A549 (cell line): Measurements from ENCODE around the gene PLEKHA3. TPM values are rescaled to one million over a fixed set of nuclear protein-coding genes. Genes with fewer than 3 reads are reported as not detected.

ENCODE experiments used
- ATAC-seq, 2 experiments: fragments of 200-7000 bp in 1 of 2; fragments of >200 bp in 1 of 2; cut with Nextera tagmentation in 1 of 2; cut with Tn5 transposase in 1 of 2; 3 replicates each; pipeline versions ENCODE4 v1.8.0 to v1.9.1; 2018 to 2020; ENCODE audit warnings: mild to moderate bottlenecking in 1 of 2, moderate library complexity in 1 of 2
- CTCF ChIA-PET: fragments of 300-600 bp; sonication (Branson Sonifier 250); formaldehyde crosslinking; extraction: SDS; loops from one replicate; lab custom pipeline; 2021; ENCODE audit warnings: antibody characterized with exemption, inconsistent platforms; lab: Yijun Ruan, JAX
- POLR2A ChIA-PET: fragments of 350-600 bp; formaldehyde crosslinking; extraction: SDS; loops from one replicate; lab custom pipeline; 2021; ENCODE audit warnings: antibody characterized with exemption, inconsistent platforms; lab: Yijun Ruan, JAX
- DNase-seq, 2 experiments: peaks; one replicate each; pipeline versions ENCODE4 v3.0.0 to v3.0.0-alpha.2; 2011 to 2016; ENCODE audit warnings: low read depth in 1 of 2, low spot score in 1 of 2
- FAIRE-seq: peaks from 2 replicates; lab custom pipeline; 2011; peaks lifted over from hg19 to GRCh38; lab: Jason Lieb, UNC
- H3K27ac ChIP-seq, 2 experiments: fragments of >200 bp; sonication (Bioruptor Twin); formaldehyde crosslinking; 3 replicates each; pipeline ENCODE4 v1.5.1; 2016 to 2017
- H3K4me1 ChIP-seq: fragments of >200 bp; sonication (Bioruptor Twin); formaldehyde crosslinking; 3 replicates; pipeline ENCODE4 v1.6.1; 2016
- H3K4me2 ChIP-seq: fragments of >200 bp; sonication (Bioruptor Twin); formaldehyde crosslinking; 3 replicates; pipeline ENCODE4 v1.6.1; 2016
- H3K4me3 ChIP-seq: fragments of >200 bp; sonication (Bioruptor Twin); formaldehyde crosslinking; 3 replicates; pipeline ENCODE4 v1.5.1; 2016
- H3K9me3 ChIP-seq: fragments of >200 bp; sonication (Bioruptor Twin); formaldehyde crosslinking; 3 replicates; pipeline ENCODE4 v1.6.1; 2016
- CHD4 ChIP-seq: fragments of 200-600 bp; sonication (generic); IDR thresholded peaks from 2 replicates; pipeline ENCODE4 v1.6.1; 2016; ENCODE audit warnings: antibody characterized with exemption, mild to moderate bottlenecking, borderline replicate concordance
- ESRRA ChIP-seq: fragments of 150-350 bp; IDR thresholded peaks from 2 replicates; pipeline ENCODE4 v1.6.1; 2014; ENCODE audit warnings: mild to moderate bottlenecking, low read length, borderline replicate concordance
- GATA3 ChIP-seq: IDR thresholded peaks from 2 replicates; pipeline ENCODE4 v1.6.1; 2012; ENCODE audit warnings: borderline replicate concordance
- HEYL ChIP-seq: fragments of 250-450 bp; sonication (Bioruptor Pico); IDR thresholded peaks from 2 replicates; pipeline ENCODE4 v1.8.0; 2021; ENCODE audit warnings: mild to moderate bottlenecking, moderate library complexity
- HOXB13 ChIP-seq: fragments of 250-450 bp; sonication (Bioruptor Pico); IDR thresholded peaks from 2 replicates; pipeline ENCODE4 v1.5.0; 2020; ENCODE audit warnings: low read depth, mild to moderate bottlenecking, moderate library complexity
- KDM1A ChIP-seq: fragments of 200-600 bp; sonication (generic); IDR thresholded peaks from 2 replicates; pipeline ENCODE4 v1.6.1; 2016; ENCODE audit warnings: low read depth, mild to moderate bottlenecking
- KDM5A ChIP-seq: fragments of 200-600 bp; sonication (generic); IDR thresholded peaks from 2 replicates; pipeline ENCODE4 v1.6.1; 2016; ENCODE audit warnings: antibody characterized with exemption, mild to moderate bottlenecking
- PHF8 ChIP-seq: fragments of 200-600 bp; sonication (generic); IDR thresholded peaks from 2 replicates; pipeline ENCODE4 v1.6.1; 2016; ENCODE audit warnings: low read depth, mild to moderate bottlenecking, antibody characterized with exemption, moderate library complexity, borderline replicate concordance
- RCOR1 ChIP-seq: fragments of 150-350 bp; IDR thresholded peaks from 2 replicates; pipeline ENCODE4 v1.6.1; 2014; ENCODE audit warnings: antibody characterized with exemption, low read length, low read depth
- SREBF2 ChIP-seq: fragments of 450-650 bp; IDR thresholded peaks from 2 replicates; pipeline ENCODE4 v1.6.1; 2014; ENCODE audit warnings: mild to moderate bottlenecking, moderate library complexity
- TP53 ChIP-seq: fragments of 250-450 bp; sonication (Bioruptor Pico); IDR thresholded peaks from 2 replicates; pipeline ENCODE4 v1.5.0; 2021; ENCODE audit warnings: mild to moderate bottlenecking, moderate library complexity
- ZC3H11A ChIP-seq: fragments of 450-650 bp; IDR thresholded peaks from 2 replicates; pipeline ENCODE4 v1.6.1; 2014; ENCODE audit warnings: antibody characterized with exemption, mild to moderate bottlenecking
- ZSCAN20 ChIP-seq: fragments of 250-450 bp; sonication (Bioruptor Pico); IDR thresholded peaks from 2 replicates; pipeline ENCODE4 v1.8.0; 2022; ENCODE audit warnings: mild to moderate bottlenecking, moderate library complexity
- WGBS: methylation state at CpG from one replicate; pipeline ENCODE4 v1.1.6; 2017; ENCODE audit errors: missing lambda C conversion rate; 5-methylcytosine and 5-hydroxymethylcytosine counted together
- polyA plus RNA-seq, 4 experiments: library from polyadenylated mRNA; depleted of rRNA in 3 of 4; stranded (reverse); fragments of >200 nt; fragmentation: RNase III in 1 of 4; extraction: RNeasy Plus Mini Kit Qiagen cat#74134 plus additional on column Dnase treatment in 1 of 4; gene quantifications; 2 replicates in 3 of 4; 3 replicates in 1 of 4; pipeline ENCODE4 v1.2.3, GENCODE V29; 2011 to 2017
- TF ChIP-seq, protein P1 (sequence below): fragments of >200 bp; sonication (Bioruptor Twin); formaldehyde crosslinking; IDR thresholded peaks from 2 replicates; pipeline ENCODE4 v1.6.1; 2016
- TF ChIP-seq, protein P2 (sequence below): IDR thresholded peaks from 2 replicates; pipeline ENCODE4 v1.6.1; 2012; ENCODE audit warnings: low read depth, borderline replicate concordance
- TF ChIP-seq, protein P3 (sequence below): fragments of 200-600 bp; sonication (generic); IDR thresholded peaks from 2 replicates; pipeline ENCODE4 v1.6.1; 2016; ENCODE audit warnings: antibody characterized with exemption, mild to moderate bottlenecking, moderate library complexity
- TF ChIP-seq, protein P4 (sequence below): fragments of 150-350 bp; IDR thresholded peaks from 2 replicates; pipeline ENCODE4 v1.6.1; 2014; ENCODE audit warnings: low read depth, mild to moderate bottlenecking, low read length
- TF ChIP-seq, protein P5 (sequence below): fragments of 250-450 bp; sonication (Bioruptor Pico); IDR thresholded peaks from 2 replicates; pipeline ENCODE4 v1.5.0; 2021; ENCODE audit warnings: mild to moderate bottlenecking, moderate library complexity, borderline replicate concordance
- TF ChIP-seq, protein P6 (sequence below): fragments of >200 bp; sonication (Bioruptor Twin); formaldehyde crosslinking; IDR thresholded peaks from 3 replicates; pipeline ENCODE4 v1.6.1; 2016
- TF ChIP-seq, protein P7 (sequence below): fragments of >200 bp; sonication (Bioruptor Twin); formaldehyde crosslinking; IDR thresholded peaks from 3 replicates; pipeline ENCODE4 v1.5.1; 2016

The PLEKHA3 gene
- polyA plus RNA-seq, 2 of the 4 experiments (the other 2 are of a cell fraction), result 9.6 to 47.4 TPM

DNA sequence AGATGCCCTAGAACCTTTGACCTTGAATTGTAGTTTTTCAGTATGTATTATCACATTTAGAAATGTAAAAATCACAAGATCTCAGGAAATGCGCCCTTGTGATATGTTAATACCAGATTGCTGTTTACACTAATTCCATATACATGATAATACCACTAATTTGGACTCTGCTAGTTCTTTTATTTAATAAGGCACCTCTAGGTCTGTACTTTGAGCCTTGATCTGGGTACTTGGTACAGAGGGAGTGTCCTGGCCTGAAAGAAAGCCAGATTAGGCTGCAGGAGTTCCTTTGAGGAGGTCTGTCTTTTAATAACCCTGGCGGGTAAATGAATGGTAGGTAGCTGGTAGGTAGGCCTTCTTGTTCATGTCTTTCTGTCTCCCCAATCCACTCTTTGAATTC lies 26.3 kb downstream of the PLEKHA3 start:
- Histone ChIP-seq H3K9me3 (no peaks in the 10 kb centered on the region), H3K4me2 (no peak overlapping the region), H3K27ac (no peak overlapping the region), H3K4me3 (no peak overlapping the region)
- CTCF ChIA-PET, result no interaction called here
- POLR2A ChIA-PET, result no interaction called here
- ATAC-seq, result no peak
- TF ChIP-seq, protein P1, sequence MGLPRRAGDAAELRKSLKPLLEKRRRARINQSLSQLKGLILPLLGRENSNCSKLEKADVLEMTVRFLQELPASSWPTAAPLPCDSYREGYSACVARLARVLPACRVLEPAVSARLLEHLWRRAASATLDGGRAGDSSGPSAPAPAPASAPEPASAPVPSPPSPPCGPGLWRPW, result no peak
- TF ChIP-seq PHF8, result no peak
- TF ChIP-seq, protein P2, sequence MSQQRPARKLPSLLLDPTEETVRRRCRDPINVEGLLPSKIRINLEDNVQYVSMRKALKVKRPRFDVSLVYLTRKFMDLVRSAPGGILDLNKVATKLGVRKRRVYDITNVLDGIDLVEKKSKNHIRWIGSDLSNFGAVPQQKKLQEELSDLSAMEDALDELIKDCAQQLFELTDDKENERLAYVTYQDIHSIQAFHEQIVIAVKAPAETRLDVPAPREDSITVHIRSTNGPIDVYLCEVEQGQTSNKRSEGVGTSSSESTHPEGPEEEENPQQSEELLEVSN, result no peak
- TF ChIP-seq GATA3, result no peak
- no peak for TF ChIP-seq TP53
- no peak for TF ChIP-seq ZC3H11A
- TF ChIP-seq, protein P3, sequence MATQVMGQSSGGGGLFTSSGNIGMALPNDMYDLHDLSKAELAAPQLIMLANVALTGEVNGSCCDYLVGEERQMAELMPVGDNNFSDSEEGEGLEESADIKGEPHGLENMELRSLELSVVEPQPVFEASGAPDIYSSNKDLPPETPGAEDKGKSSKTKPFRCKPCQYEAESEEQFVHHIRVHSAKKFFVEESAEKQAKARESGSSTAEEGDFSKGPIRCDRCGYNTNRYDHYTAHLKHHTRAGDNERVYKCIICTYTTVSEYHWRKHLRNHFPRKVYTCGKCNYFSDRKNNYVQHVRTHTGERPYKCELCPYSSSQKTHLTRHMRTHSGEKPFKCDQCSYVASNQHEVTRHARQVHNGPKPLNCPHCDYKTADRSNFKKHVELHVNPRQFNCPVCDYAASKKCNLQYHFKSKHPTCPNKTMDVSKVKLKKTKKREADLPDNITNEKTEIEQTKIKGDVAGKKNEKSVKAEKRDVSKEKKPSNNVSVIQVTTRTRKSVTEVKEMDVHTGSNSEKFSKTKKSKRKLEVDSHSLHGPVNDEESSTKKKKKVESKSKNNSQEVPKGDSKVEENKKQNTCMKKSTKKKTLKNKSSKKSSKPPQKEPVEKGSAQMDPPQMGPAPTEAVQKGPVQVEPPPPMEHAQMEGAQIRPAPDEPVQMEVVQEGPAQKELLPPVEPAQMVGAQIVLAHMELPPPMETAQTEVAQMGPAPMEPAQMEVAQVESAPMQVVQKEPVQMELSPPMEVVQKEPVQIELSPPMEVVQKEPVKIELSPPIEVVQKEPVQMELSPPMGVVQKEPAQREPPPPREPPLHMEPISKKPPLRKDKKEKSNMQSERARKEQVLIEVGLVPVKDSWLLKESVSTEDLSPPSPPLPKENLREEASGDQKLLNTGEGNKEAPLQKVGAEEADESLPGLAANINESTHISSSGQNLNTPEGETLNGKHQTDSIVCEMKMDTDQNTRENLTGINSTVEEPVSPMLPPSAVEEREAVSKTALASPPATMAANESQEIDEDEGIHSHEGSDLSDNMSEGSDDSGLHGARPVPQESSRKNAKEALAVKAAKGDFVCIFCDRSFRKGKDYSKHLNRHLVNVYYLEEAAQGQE, result no peak
- TF ChIP-seq, protein P4, sequence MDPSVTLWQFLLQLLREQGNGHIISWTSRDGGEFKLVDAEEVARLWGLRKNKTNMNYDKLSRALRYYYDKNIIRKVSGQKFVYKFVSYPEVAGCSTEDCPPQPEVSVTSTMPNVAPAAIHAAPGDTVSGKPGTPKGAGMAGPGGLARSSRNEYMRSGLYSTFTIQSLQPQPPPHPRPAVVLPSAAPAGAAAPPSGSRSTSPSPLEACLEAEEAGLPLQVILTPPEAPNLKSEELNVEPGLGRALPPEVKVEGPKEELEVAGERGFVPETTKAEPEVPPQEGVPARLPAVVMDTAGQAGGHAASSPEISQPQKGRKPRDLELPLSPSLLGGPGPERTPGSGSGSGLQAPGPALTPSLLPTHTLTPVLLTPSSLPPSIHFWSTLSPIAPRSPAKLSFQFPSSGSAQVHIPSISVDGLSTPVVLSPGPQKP, result no peak
- TF ChIP-seq KDM5A, result no peak
- TF ChIP-seq, all 56 proteins: peak for 0
- no peak for FAIRE-seq
- no peaks in the 10 kb centered on the region for H3K4me1 ChIP-seq
- WGBS, result 98% methylated on average over 2 of the region's 2 CpGs
- no peak for DNase-seq

DNA sequence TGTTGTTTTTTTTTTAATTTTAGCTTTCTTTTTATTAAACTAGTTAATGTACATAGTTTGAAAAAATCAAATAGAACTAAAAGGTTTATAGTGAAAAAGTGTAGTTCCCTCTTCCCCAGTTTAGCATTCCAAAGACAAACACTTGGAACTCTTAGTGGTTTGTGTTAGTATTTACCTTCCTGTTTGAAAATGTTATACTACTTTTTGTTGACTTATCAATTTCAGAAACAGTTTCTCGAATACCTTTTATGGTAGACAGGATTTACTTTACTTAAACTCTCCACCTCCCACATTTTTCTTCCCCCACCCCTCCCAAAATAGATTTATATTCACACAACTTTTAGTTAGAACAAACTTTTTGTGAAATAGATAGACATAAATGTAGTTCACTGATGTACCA lies 26.7 kb downstream of the PLEKHA3 start:
- no peak overlapping the region for H3K4me2 ChIP-seq
- ATAC-seq (no peak), DNase-seq (no peak), FAIRE-seq (no peak)
- WGBS, result 71% methylated on average over 1 of the region's 1 CpG
- CTCF ChIA-PET, result interaction anchor here (0.8 kb wide), 1 partner anchor 12 kb away, joined by 5 read pairs; no protein-coding TSS in a partner anchor
- no peak overlapping the region for H3K4me3 ChIP-seq
- POLR2A ChIA-PET, result no interaction called here
- no peaks in the 10 kb centered on the region for H3K9me3 ChIP-seq
- H3K27ac ChIP-seq, result no peak overlapping the region
- TF ChIP-seq TP53, result no peak
- TF ChIP-seq, protein P5, sequence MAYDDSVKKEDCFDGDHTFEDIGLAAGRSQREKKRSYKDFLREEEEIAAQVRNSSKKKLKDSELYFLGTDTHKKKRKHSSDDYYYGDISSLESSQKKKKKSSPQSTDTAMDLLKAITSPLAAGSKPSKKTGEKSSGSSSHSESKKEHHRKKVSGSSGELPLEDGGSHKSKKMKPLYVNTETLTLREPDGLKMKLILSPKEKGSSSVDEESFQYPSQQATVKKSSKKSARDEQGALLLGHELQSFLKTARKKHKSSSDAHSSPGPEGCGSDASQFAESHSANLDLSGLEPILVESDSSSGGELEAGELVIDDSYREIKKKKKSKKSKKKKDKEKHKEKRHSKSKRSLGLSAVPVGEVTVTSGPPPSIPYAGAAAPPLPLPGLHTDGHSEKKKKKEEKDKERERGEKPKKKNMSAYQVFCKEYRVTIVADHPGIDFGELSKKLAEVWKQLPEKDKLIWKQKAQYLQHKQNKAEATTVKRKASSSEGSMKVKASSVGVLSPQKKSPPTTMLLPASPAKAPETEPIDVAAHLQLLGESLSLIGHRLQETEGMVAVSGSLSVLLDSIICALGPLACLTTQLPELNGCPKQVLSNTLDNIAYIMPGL (CRISPR knock-in tag), result no peak
- TF ChIP-seq, protein P6, sequence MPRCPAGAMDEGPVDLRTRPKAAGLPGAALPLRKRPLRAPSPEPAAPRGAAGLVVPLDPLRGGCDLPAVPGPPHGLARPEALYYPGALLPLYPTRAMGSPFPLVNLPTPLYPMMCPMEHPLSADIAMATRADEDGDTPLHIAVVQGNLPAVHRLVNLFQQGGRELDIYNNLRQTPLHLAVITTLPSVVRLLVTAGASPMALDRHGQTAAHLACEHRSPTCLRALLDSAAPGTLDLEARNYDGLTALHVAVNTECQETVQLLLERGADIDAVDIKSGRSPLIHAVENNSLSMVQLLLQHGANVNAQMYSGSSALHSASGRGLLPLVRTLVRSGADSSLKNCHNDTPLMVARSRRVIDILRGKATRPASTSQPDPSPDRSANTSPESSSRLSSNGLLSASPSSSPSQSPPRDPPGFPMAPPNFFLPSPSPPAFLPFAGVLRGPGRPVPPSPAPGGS, result no peak
- no peak for TF ChIP-seq KDM1A
- TF ChIP-seq ESRRA, result no peak
- TF ChIP-seq CHD4, result no peak
- TF ChIP-seq, protein P7, sequence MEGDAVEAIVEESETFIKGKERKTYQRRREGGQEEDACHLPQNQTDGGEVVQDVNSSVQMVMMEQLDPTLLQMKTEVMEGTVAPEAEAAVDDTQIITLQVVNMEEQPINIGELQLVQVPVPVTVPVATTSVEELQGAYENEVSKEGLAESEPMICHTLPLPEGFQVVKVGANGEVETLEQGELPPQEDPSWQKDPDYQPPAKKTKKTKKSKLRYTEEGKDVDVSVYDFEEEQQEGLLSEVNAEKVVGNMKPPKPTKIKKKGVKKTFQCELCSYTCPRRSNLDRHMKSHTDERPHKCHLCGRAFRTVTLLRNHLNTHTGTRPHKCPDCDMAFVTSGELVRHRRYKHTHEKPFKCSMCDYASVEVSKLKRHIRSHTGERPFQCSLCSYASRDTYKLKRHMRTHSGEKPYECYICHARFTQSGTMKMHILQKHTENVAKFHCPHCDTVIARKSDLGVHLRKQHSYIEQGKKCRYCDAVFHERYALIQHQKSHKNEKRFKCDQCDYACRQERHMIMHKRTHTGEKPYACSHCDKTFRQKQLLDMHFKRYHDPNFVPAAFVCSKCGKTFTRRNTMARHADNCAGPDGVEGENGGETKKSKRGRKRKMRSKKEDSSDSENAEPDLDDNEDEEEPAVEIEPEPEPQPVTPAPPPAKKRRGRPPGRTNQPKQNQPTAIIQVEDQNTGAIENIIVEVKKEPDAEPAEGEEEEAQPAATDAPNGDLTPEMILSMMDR, result no peak
- no peak for TF ChIP-seq SREBF2
- no peak for TF ChIP-seq HEYL (CRISPR knock-in tag)
- no peak for TF ChIP-seq HOXB13 (CRISPR knock-in tag)
- no peak for TF ChIP-seq ZSCAN20 (CRISPR knock-in tag)
- no peak for TF ChIP-seq RCOR1
- TF ChIP-seq, all 56 proteins: peak for 0
- H3K4me1 ChIP-seq, result no peaks in the 10 kb centered on the region
